ENCODE data around the gene PPARD. TPM values are rescaled to one million over a fixed set of nuclear protein-coding genes. Genes with fewer than 3 reads are reported as not detected.

PPARD gene
- total and polyA plus RNA-seq, 2 of the 13 experiments (the other 11 are each of a cell fraction or from before 2014, with no cell fraction given) = 6.1 to 13.3 TPM

GRCh38 chr6:35342258-35343091, at the start of gene PPARD (continued):
- TF ChIP-seq HNF1B (CRISPR knock-in tag; IDR thresholded peaks at IDR 0.05) (peak; percentile 99), ZNF646 (CRISPR knock-in tag; IDR thresholded peaks at IDR 0.05) (no peak; the same call in 1 of the 2 replicates), PRDM4 (CRISPR knock-in tag; IDR thresholded peaks at IDR 0.05; ENCODE audit: borderline replicate concordance) (no peak), ZNF691 (CRISPR knock-in tag; IDR thresholded peaks at IDR 0.05; ENCODE audit: borderline replicate concordance, low read depth) (peak; percentile 94; the same call in 1 of the 2 replicates), ZFP36L2 (CRISPR knock-in tag; IDR thresholded peaks at IDR 0.05) (0 out of 2 replicates have a peak, but pooled peaks have one; percentile 10), HDAC1 (CRISPR knock-in tag; IDR thresholded peaks at IDR 0.05) (peak; percentile 81), ZBTB3 (CRISPR knock-in tag; IDR thresholded peaks at IDR 0.05; ENCODE audit: borderline replicate concordance, low read depth) (no peak), ATF3 (CRISPR knock-in tag; IDR thresholded peaks at IDR 0.05) (peak; percentile 17; the same call in 1 of the 2 replicates), ZNF503 (CRISPR knock-in tag; IDR thresholded peaks at IDR 0.05) (peak; percentile 26; the same call in 1 of the 2 replicates), ZSCAN12 (CRISPR knock-in tag; IDR thresholded peaks at IDR 0.05) (0 out of 2 replicates have a peak, but pooled peaks have one; percentile 52), ZNF567 (CRISPR knock-in tag; IDR thresholded peaks at IDR 0.05; ENCODE audit: borderline replicate concordance) (0 out of 2 replicates have a peak, but pooled peaks have one; percentile 44)

Measured in HepG2 (cell line).